ENCODE data around the gene PRPF4. TPM values are rescaled to one million over a fixed set of nuclear protein-coding genes. Genes with fewer than 3 reads are reported as not detected.

Gene PRPF4
- polyA plus RNA-seq, 2 of the 4 experiments (the other 2 are of a cell fraction), result 53.4 to 61.5 TPM

GRCh38 chr9:113301548-113301947 is 26.1 kb downstream of the PRPF4 start:
- Histone ChIP-seq H3K4me3 (no peak overlapping the region), H3K9me3 (no peaks in the 10 kb centered on the region), H3K4me1 (no peaks in the 10 kb centered on the region), H3K4me2 (no peak overlapping the region), H3K27ac (no peak overlapping the region)
- DNase-seq (ENCODE audit: low read depth in 1 of 2, low spot score in 1 of 2), result no peak
- 75% methylated on average over 8 of the region's 8 CpGs for WGBS (ENCODE audit: missing lambda C conversion rate)
- CTCF ChIA-PET, result no interaction called here
- FAIRE-seq, result no peak
- no peak for ATAC-seq
- TF ChIP-seq NPAS2 (CRISPR knock-in tag; IDR thresholded peaks at IDR 0.05; ENCODE audit: borderline replicate concordance) (no peak), CBX2 (IDR thresholded peaks at IDR 0.05; ENCODE audit: borderline replicate concordance, low read depth) (no peak), JUNB (IDR thresholded peaks at IDR 0.05) (no peak), MYC (IDR thresholded peaks at IDR 0.05; ENCODE audit: borderline replicate concordance, low read length) (no peak), RCOR1 (IDR thresholded peaks at IDR 0.05; ENCODE audit: low read depth, low read length) (no peak), RAD21 (conservative IDR thresholded peaks at IDR 0.05 in 1 of 2, IDR thresholded peaks at IDR 0.05 in 1 of 2) (no peak), RNF2 (IDR thresholded peaks at IDR 0.05; ENCODE audit: borderline replicate concordance, low read depth) (no peak), GATA3 (IDR thresholded peaks at IDR 0.05; ENCODE audit: borderline replicate concordance) (no peak)
- TF ChIP-seq, protein P1, sequence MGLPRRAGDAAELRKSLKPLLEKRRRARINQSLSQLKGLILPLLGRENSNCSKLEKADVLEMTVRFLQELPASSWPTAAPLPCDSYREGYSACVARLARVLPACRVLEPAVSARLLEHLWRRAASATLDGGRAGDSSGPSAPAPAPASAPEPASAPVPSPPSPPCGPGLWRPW (IDR thresholded peaks at IDR 0.05), result no peak
- POLR2A ChIA-PET, result no interaction called here

DNA sequence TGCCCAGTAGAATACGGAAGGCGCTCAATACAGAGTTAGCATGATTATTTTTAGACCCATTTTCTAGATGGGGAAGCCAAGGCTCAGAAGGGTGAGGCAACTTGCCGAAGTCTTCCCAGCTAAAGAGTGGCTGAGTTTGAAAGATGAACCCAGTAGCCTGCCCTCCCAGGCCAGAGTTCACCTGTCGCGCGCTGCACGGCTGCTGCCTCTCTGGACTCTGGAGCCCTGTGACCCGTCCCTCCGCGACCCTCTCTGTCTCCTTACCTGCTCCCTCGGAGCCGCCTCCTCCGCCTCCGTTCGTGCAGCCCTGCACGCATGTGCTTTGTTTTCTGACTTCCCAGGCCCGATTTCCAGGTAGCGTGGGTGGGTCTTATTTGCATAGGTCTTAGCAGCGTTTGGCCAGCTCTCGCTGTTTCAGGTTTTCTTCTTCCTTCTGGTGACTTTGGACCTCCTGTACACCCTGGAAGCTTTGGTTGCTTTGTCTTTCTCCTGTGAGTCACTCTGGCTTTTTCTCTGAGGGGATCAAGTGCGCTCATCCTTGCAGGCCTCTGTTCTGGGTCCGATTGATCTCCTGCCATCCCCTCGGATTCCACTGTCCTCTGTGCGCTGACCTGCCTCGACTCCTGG is 27.4 kb downstream of the PRPF4 start, which contains the start of gene RNF183:
Gene RNF183 (minus strand): TSS at position 585 of the 627 bp plus-strand sequence. CDS start 5,192 bp downstream, outside the sequence.
- TF ChIP-seq KDM5A (IDR thresholded peaks at IDR 0.05) (no peak), CHD2 (IDR thresholded peaks at IDR 0.05; ENCODE audit: low read length, partially characterized antibody) (no peak), JUNB (IDR thresholded peaks at IDR 0.05) (no peak)
- no peak for FAIRE-seq
- no peak for DNase-seq (ENCODE audit: low read depth in 1 of 2, low spot score in 1 of 2)
- WGBS (ENCODE audit: missing lambda C conversion rate), result 82% methylated on average over 25 of the region's 25 CpGs
- ChIA-PET POLR2A (no interaction called here), CTCF (interaction anchor here (0.8 kb wide), 1 partner anchor 143 kb away, joined by 4 read pairs; no protein-coding TSS in a partner anchor)
- H3K4me1 ChIP-seq, result no peaks in the 10 kb centered on the region
- H3K9me3 ChIP-seq, result no peaks in the 10 kb centered on the region
- H3K4me2 ChIP-seq, result no peak within 1 kb of the TSS
- no peak within 1 kb of the TSS for H3K27ac ChIP-seq
- no peak within 1 kb of the TSS for H3K4me3 ChIP-seq
- ATAC-seq, result no peak

DNA sequence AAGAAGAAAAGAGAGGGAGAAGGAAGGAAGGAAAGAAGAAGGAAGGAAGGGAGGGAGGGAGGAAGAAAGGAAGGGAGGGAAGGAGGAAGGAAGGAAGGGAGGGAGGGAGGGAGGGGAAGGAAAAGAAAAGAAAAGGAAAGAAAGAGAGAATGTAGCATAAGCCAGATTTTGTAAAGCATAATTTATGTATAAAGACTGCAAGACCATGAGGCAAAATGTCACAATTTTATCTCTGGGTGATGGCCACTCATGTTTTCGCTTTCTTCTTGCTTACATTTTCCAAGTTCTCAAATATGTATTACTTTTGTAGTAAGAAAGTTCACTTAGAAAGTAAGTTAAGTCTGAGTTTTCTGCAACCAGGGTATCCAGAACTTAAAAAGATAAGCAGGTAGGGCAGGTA is 31.1 kb downstream of the PRPF4 start:
- H3K4me1 ChIP-seq, result no peaks in the 10 kb centered on the region
- DNase-seq (ENCODE audit: low read depth in 1 of 2, low spot score in 1 of 2) (no peak), ATAC-seq (no peak), FAIRE-seq (no peak)
- no peak overlapping the region for H3K4me3 ChIP-seq
- H3K27ac ChIP-seq, result no peak overlapping the region
- TF ChIP-seq JUNB (IDR thresholded peaks at IDR 0.05) (no peak), CHD2 (IDR thresholded peaks at IDR 0.05; ENCODE audit: low read length, partially characterized antibody) (no peak), EP300 (IDR thresholded peaks at IDR 0.05) (no peak), MYC (IDR thresholded peaks at IDR 0.05; ENCODE audit: borderline replicate concordance, low read length) (no peak), FOXS1 (CRISPR knock-in tag; IDR thresholded peaks at IDR 0.05) (no peak), RCOR1 (IDR thresholded peaks at IDR 0.05; ENCODE audit: low read depth, low read length) (no peak), CBX2 (IDR thresholded peaks at IDR 0.05; ENCODE audit: borderline replicate concordance, low read depth) (no peak), MAZ (IDR thresholded peaks at IDR 0.05; ENCODE audit: borderline replicate concordance, low read depth, low read length) (no peak), TFCP2L1 (CRISPR knock-in tag; IDR thresholded peaks at IDR 0.05) (no peak), ZSCAN20 (CRISPR knock-in tag; IDR thresholded peaks at IDR 0.05) (no peak), CBX8 (IDR thresholded peaks at IDR 0.05) (no peak), HOXA7 (CRISPR knock-in tag; IDR thresholded peaks at IDR 0.05) (no peak), REST (IDR thresholded peaks at IDR 0.05) (no peak), RNF2 (IDR thresholded peaks at IDR 0.05; ENCODE audit: borderline replicate concordance, low read depth) (no peak), RARB (CRISPR knock-in tag; IDR thresholded peaks at IDR 0.05) (no peak)
- TF ChIP-seq, protein P2, sequence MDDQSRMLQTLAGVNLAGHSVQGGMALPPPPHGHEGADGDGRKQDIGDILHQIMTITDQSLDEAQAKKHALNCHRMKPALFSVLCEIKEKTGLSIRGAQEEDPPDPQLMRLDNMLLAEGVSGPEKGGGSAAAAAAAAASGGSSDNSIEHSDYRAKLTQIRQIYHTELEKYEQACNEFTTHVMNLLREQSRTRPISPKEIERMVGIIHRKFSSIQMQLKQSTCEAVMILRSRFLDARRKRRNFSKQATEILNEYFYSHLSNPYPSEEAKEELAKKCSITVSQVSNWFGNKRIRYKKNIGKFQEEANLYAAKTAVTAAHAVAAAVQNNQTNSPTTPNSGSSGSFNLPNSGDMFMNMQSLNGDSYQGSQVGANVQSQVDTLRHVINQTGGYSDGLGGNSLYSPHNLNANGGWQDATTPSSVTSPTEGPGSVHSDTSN (IDR thresholded peaks at IDR 0.05), result no peak
- TF ChIP-seq, protein P1 (IDR thresholded peaks at IDR 0.05), result no peak
- ChIA-PET CTCF (no interaction called here), POLR2A (no interaction called here)
- H3K9me3 ChIP-seq, result no peaks in the 10 kb centered on the region
- H3K4me2 ChIP-seq, result no peak overlapping the region
- WGBS (ENCODE audit: missing lambda C conversion rate), result 65% methylated on average over 1 of the region's 1 CpG
